LNCAP (cell line): Measurements from ENCODE around the gene FAM234A.

ENCODE experiments used
- TF ChIP-seq, protein P1 (sequence below): fragments of 450-650 bp; IDR thresholded peaks from 2 replicates; pipeline ENCODE4 v1.5.1; 2017; ENCODE audit warnings: mild to moderate bottlenecking

FAM234A gene

GRCh38 chr16:297832-298231 lies 63.2 kb downstream of the FAM234A start:
- TF ChIP-seq, protein P1, sequence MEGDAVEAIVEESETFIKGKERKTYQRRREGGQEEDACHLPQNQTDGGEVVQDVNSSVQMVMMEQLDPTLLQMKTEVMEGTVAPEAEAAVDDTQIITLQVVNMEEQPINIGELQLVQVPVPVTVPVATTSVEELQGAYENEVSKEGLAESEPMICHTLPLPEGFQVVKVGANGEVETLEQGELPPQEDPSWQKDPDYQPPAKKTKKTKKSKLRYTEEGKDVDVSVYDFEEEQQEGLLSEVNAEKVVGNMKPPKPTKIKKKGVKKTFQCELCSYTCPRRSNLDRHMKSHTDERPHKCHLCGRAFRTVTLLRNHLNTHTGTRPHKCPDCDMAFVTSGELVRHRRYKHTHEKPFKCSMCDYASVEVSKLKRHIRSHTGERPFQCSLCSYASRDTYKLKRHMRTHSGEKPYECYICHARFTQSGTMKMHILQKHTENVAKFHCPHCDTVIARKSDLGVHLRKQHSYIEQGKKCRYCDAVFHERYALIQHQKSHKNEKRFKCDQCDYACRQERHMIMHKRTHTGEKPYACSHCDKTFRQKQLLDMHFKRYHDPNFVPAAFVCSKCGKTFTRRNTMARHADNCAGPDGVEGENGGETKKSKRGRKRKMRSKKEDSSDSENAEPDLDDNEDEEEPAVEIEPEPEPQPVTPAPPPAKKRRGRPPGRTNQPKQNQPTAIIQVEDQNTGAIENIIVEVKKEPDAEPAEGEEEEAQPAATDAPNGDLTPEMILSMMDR = no peak

GRCh38 chr16:301235-301634 lies 66.6 kb downstream of the FAM234A start:
- TF ChIP-seq, protein P1 = no peak

DNA sequence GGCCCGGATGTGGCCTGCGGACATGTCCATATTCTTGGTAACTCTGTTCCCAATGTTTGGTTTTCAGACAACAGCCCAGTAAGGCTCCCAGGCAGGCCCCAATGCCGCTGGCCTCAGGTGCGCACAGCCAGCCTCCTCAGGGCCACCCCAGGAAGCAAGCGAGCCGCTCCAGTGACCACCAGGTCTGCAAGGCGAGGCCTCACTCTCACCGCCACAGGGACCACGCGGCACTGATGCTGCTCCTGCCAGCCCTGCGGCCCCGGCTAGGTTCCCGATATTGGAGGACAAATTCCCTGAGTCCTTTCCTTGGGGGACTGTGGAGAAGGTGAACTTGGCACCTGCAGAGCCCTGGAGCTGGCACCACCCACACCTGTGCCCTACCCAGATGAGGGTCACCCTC lies 67.3 kb downstream of the FAM234A start:
- TF ChIP-seq, protein P1 = no peak

- TF ChIP-seq, protein P1 = no peak
These were observed 69.3 kb downstream of the FAM234A start for GRCh38 chr16:303760-304505.

GRCh38 chr16:305916-306626 lies 71.5 kb downstream of the FAM234A start:
- TF ChIP-seq, protein P1 = no peak

GRCh38 chr16:306911-307370 lies 72.3 kb downstream of the FAM234A start:
- TF ChIP-seq, protein P1 = no peak

DNA sequence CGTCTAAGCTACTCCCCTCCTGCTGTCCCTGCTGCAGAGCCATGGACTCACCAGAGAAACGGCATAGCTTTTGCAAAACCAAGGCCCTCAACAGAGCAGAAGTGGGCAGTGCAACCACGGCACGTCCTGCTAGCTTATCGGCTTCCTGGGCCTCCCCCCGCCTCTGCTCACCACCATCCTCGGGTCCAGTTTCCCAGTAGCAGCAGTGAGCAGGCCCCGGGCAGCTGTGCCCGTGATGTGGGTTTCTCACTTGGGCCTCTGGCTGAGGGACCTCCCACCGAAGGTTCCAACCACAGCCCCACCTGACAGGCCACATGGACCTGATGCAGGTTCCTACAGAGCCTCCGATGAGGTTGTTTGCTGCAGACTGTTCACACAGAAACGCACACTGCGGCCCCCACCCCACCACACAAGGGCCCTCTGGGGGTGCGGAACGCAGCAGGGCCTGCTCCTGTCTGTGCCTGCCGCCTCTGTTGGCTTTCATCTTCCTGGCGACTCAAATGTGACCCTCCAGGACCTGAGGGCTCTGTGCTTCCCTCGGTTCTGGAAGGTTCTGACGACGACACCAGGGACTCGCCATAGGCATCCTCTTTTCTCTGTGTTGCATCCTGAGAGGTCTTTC lies 73.2 kb downstream of the FAM234A start:
- TF ChIP-seq, protein P1 = no peak
